GM12873 (cell line): ENCODE measurements around the gene TENM4.

ENCODE experiments used
- CTCF ChIP-seq: IDR thresholded peaks from 2 replicates; pipeline ENCODE4 v1.5.1; 2012; ENCODE audit warnings: low read depth, mild to moderate bottlenecking, moderate library complexity, low read length, control low read depth; ENCODE audit not compliant: insufficient read depth; ENCODE audit errors: missing control alignments

TENM4 gene

GRCh38 chr11:78954696-78955095 is 486.1 kb downstream of the TENM4 start:
- TF ChIP-seq CTCF, result no peak

GRCh38 chr11:78954261-78954660 is 486.6 kb downstream of the TENM4 start:
- TF ChIP-seq CTCF, result no peak

GRCh38 chr11:78952890-78953289 is 487.9 kb downstream of the TENM4 start:
- TF ChIP-seq CTCF, result no peak

GRCh38 chr11:78952175-78952574 is 488.7 kb downstream of the TENM4 start:
- no peak for TF ChIP-seq CTCF

- TF ChIP-seq CTCF, result no peak
Observed at GRCh38 chr11:78949976-78950690, 490.7 kb downstream of the TENM4 start.

GRCh38 chr11:78946945-78947902 is 493.6 kb downstream of the TENM4 start:
- no peak for TF ChIP-seq CTCF

GRCh38 chr11:78943841-78944240 is 497.0 kb downstream of the TENM4 start:
- no peak for TF ChIP-seq CTCF
